H9 (cell line): Measurements from ENCODE around the gene CTCFL. TPM values are rescaled to one million over a fixed set of nuclear protein-coding genes. Genes with fewer than 3 reads are reported as not detected.

Source experiments
- DNase-seq: peaks from one replicate; pipeline ENCODE4 v3.0.0-alpha.2; 2017
- H2AFZ ChIP-seq: one replicate; pipeline ENCODE4 v1.6.1; 2013; ENCODE audit warnings: mild to moderate bottlenecking, low read length, control low read depth, moderate library complexity
- H2AK5ac ChIP-seq: 2 replicates; pipeline ENCODE4 v1.6.1; 2013; ENCODE audit warnings: low read length, control low read depth, mixed read lengths; ENCODE audit not compliant: insufficient read length
- H2BK120ac ChIP-seq: one replicate; pipeline ENCODE4 v1.6.1; 2013; ENCODE audit warnings: low read depth, mild to moderate bottlenecking, low read length, control low read depth, inconsistent platforms; ENCODE audit not compliant: poor library complexity, severe bottlenecking
- H2BK12ac ChIP-seq: 2 replicates; pipeline ENCODE4 v1.6.1; 2013; ENCODE audit warnings: low read length, control low read depth, mixed read lengths, low read depth; ENCODE audit not compliant: insufficient read length
- H2BK15ac ChIP-seq: 2 replicates; pipeline ENCODE4 v1.6.1; 2013; ENCODE audit warnings: low read depth, low read length, control low read depth
- H2BK20ac ChIP-seq: one replicate; pipeline ENCODE4 v1.6.1; 2013; ENCODE audit warnings: low read depth, mild to moderate bottlenecking, low read length, control low read depth, inconsistent platforms; ENCODE audit not compliant: poor library complexity, severe bottlenecking
- H2BK5ac ChIP-seq: 2 replicates; pipeline ENCODE4 v1.6.1; 2013; ENCODE audit warnings: low read length, control low read depth, mixed read lengths; ENCODE audit not compliant: insufficient read length
- H3K14ac ChIP-seq: 2 replicates; pipeline ENCODE4 v1.6.1; 2013; ENCODE audit warnings: low read length, control low read depth; ENCODE audit not compliant: insufficient read depth
- H3K18ac ChIP-seq: 2 replicates; pipeline ENCODE4 v1.6.1; 2013; ENCODE audit warnings: low read depth, mild to moderate bottlenecking, mixed read lengths, low read length, control low read depth; ENCODE audit not compliant: insufficient read length
- H3K23ac ChIP-seq: 2 replicates; pipeline ENCODE4 v1.6.1; 2013; ENCODE audit warnings: low read length, control low read depth, mixed read lengths, low read depth; ENCODE audit not compliant: insufficient read length
- H3K23me2 ChIP-seq: 2 replicates; pipeline ENCODE4 v1.6.1; 2013; ENCODE audit warnings: low read depth, mild to moderate bottlenecking, mixed read lengths, low read length, control low read depth; ENCODE audit not compliant: insufficient read length, poor library complexity, severe bottlenecking
- H3K27ac ChIP-seq: 2 replicates; pipeline ENCODE4 v1.5.1; 2013; ENCODE audit warnings: low read length, control low read depth, mixed read lengths, low read depth; ENCODE audit not compliant: insufficient read length
- H3K27me3 ChIP-seq: 2 replicates; pipeline ENCODE4 v1.6.1; 2013; ENCODE audit warnings: low read length, control low read depth, inconsistent platforms; ENCODE audit not compliant: insufficient read depth
- H3K4ac ChIP-seq: 2 replicates; pipeline ENCODE4 v1.6.1; 2013; ENCODE audit warnings: low read depth, mild to moderate bottlenecking, control low read depth, inconsistent platforms, low read length, moderate library complexity
- H3K4me1 ChIP-seq: 2 replicates; pipeline ENCODE4 v1.6.1; 2013; ENCODE audit warnings: low read length, control low read depth, inconsistent platforms; ENCODE audit not compliant: insufficient read depth
- H3K4me2 ChIP-seq: 2 replicates; pipeline ENCODE4 v1.6.1; 2013; ENCODE audit warnings: low read length, control low read depth, mixed read lengths; ENCODE audit not compliant: insufficient read length, insufficient read depth
- H3K56ac ChIP-seq: 2 replicates; pipeline ENCODE4 v1.6.1; 2013; ENCODE audit warnings: low read depth, mild to moderate bottlenecking, mixed read lengths, low read length, control low read depth; ENCODE audit not compliant: insufficient read length
- H3K79me1 ChIP-seq: 2 replicates; pipeline ENCODE4 v1.6.1; 2013; ENCODE audit warnings: low read depth, mild to moderate bottlenecking, moderate library complexity, low read length, control low read depth, inconsistent platforms; ENCODE audit not compliant: insufficient read depth, poor library complexity, severe bottlenecking
- H3K79me2 ChIP-seq: 2 replicates; pipeline ENCODE4 v1.6.1; 2013; ENCODE audit warnings: low read length, control low read depth, inconsistent platforms; ENCODE audit not compliant: insufficient read depth
- H3K9ac ChIP-seq: 2 replicates; pipeline ENCODE4 v1.6.1; 2013; ENCODE audit warnings: low read length, control low read depth, mixed read lengths; ENCODE audit not compliant: insufficient read length; ENCODE audit errors: extremely low read depth
- H3K9me3 ChIP-seq: one replicate; pipeline ENCODE4 v1.6.1; 2013; ENCODE audit warnings: low read depth, low read length, inconsistent platforms; ENCODE audit not compliant: control insufficient read depth
- H3T11ph ChIP-seq: one replicate; pipeline ENCODE4 v1.6.1; 2013; ENCODE audit warnings: mild to moderate bottlenecking, low read length, control low read depth, inconsistent platforms
- H4K20me1 ChIP-seq: one replicate; pipeline ENCODE4 v1.6.1; 2013; ENCODE audit not compliant: control insufficient read depth, insufficient read length, insufficient read depth
- H4K5ac ChIP-seq: 2 replicates; pipeline ENCODE4 v1.6.1; 2013; ENCODE audit warnings: low read depth, mild to moderate bottlenecking, mixed read lengths, low read length, control low read depth; ENCODE audit not compliant: insufficient read length
- H4K8ac ChIP-seq: replicated peaks from 2 replicates; pipeline ENCODE4 v1.6.1; 2013; ENCODE audit warnings: low read length, control low read depth, mixed read lengths, low read depth; ENCODE audit not compliant: insufficient read length
- H4K91ac ChIP-seq: 2 replicates; pipeline ENCODE4 v1.6.1; 2013; ENCODE audit warnings: low read depth, mild to moderate bottlenecking, moderate library complexity, mixed read lengths, low read length, control low read depth; ENCODE audit not compliant: insufficient read length
- H3K27ac Mint-ChIP-seq, 3 experiments: 2 replicates in 2 of 3; 3 replicates in 1 of 3; pipeline ENCODE4 v1.8.0; 2020 to 2021; ENCODE audit warnings: mixed read lengths in 3 of 3, mild to moderate bottlenecking in 1 of 3, moderate library complexity in 1 of 3
- H3K27me3 Mint-ChIP-seq: 2 replicates; pipeline ENCODE4 v1.8.0; 2021; ENCODE audit warnings: low read depth, mild to moderate bottlenecking, moderate library complexity, mixed read lengths
- H3K36me3 Mint-ChIP-seq, 3 experiments: 2 replicates in 2 of 3; 3 replicates in 1 of 3; pipeline ENCODE4 v1.8.0; 2020 to 2021; ENCODE audit warnings: low read depth in 3 of 3, mixed read lengths in 3 of 3; ENCODE audit not compliant: insufficient read depth in 1 of 3
- H3K4me1 Mint-ChIP-seq, 2 experiments: 2 replicates each; pipeline ENCODE4 v1.8.0; 2020; ENCODE audit warnings: mixed read lengths in 2 of 2
- H3K4me3 Mint-ChIP-seq, 2 experiments: 2 replicates in 1 of 2; 3 replicates in 1 of 2; pipeline ENCODE4 v1.8.0; 2020 to 2021; ENCODE audit warnings: mild to moderate bottlenecking in 2 of 2, mixed read lengths in 2 of 2, moderate library complexity in 1 of 2
- H3K9me3 Mint-ChIP-seq, 2 experiments: 2 replicates in 1 of 2; 3 replicates in 1 of 2; pipeline ENCODE4 v1.8.0; 2020; ENCODE audit warnings: mild to moderate bottlenecking in 2 of 2, mixed read lengths in 2 of 2, moderate library complexity in 1 of 2
- CTCF ChIP-seq: fragments of 200-600 bp; sonication (generic); conservative IDR thresholded peaks from 3 replicates; pipeline ENCODE4 v1.8.0; 2021; ENCODE audit warnings: antibody characterized with exemption, mild to moderate bottlenecking
- WGBS: extraction: QIAGEN DNeasy Blood & Tissue Kit; methylation state at CpG from one replicate; pipeline ENCODE4 v1.1.7; 2013; ENCODE audit warnings: missing lambda C conversion rate, low lambda C conversion rate, mixed read lengths; ENCODE audit not compliant: insufficient read length; ENCODE audit errors: extremely low coverage; 5-methylcytosine and 5-hydroxymethylcytosine counted together
- total RNA-seq: library from RNA; stranded (reverse); gene quantifications from 2 replicates; pipeline ENCODE4 v1.2.1, GENCODE V29; 2021

The CTCFL gene
- total RNA-seq, 1 experiment from 2014 or later, result 0.90 TPM

GRCh38 chr20:57474205-57474604 is 50.7 kb downstream of the CTCFL start:
- no peaks in the 10 kb centered on the region for H4K20me1 ChIP-seq
- H2AFZ ChIP-seq, result no peak overlapping the region
- H3K9me3 Mint-ChIP-seq, result peaks cover 4% of the 10 kb centered on the region in 2 experiments; a peak in 2 of 5 replicates
- no peak overlapping the region for H3K18ac ChIP-seq
- no peak overlapping the region for H3K56ac ChIP-seq
- H3K9me3 ChIP-seq, result no peaks in the 10 kb centered on the region
- H2BK20ac ChIP-seq, result no peak overlapping the region
- H4K5ac ChIP-seq, result no peak overlapping the region
- H2BK12ac ChIP-seq, result no peak overlapping the region
- H3K79me2 ChIP-seq, result no peaks in the 10 kb centered on the region
- DNase-seq, result no peak
- H3K4me1 ChIP-seq, result peaks cover 4% of the 10 kb centered on the region; the same call in 1 of the 2 replicates
- no peak overlapping the region for H2BK120ac ChIP-seq
- H2BK5ac ChIP-seq, result no peak overlapping the region
- H4K8ac ChIP-seq, result no peak overlapping the region
- H3K9ac ChIP-seq, result no peak overlapping the region
- TF ChIP-seq CTCF, result no peak
- no peak overlapping the region for H3K4me2 ChIP-seq
- no peak overlapping the region for H3K27ac Mint-ChIP-seq
- peaks cover 2% of the 10 kb centered on the region for H3K27me3 Mint-ChIP-seq
- H4K91ac ChIP-seq, result no peak overlapping the region
- H3K27ac ChIP-seq, result no peak overlapping the region
- no peak overlapping the region for H2AK5ac ChIP-seq
- no peaks in the 10 kb centered on the region for H3K79me1 ChIP-seq
- peaks cover 33 to 42% of the 10 kb centered on the region in 2 experiments for H3K4me1 Mint-ChIP-seq
- H3K4me3 Mint-ChIP-seq, result no peak overlapping the region
- H3K27me3 ChIP-seq, result no peaks in the 10 kb centered on the region
- no peaks in the 10 kb centered on the region for H3K23me2 ChIP-seq
- H3K23ac ChIP-seq, result no peak overlapping the region
- H2BK15ac ChIP-seq, result no peak overlapping the region
- H3K36me3 Mint-ChIP-seq, result peaks cover 0 to 4% (median 0%) of the 10 kb centered on the region in 3 experiments; a peak in 2 of 7 replicates
- WGBS, result no CpG with 5 or more reads among the region's 2 CpGs
- no peak overlapping the region for H3K4ac ChIP-seq
- no peak overlapping the region for H3T11ph ChIP-seq
- no peak overlapping the region for H3K14ac ChIP-seq
